ENCODE measurements around the gene SLC37A1.
A peak's percentile ranks its signal among the peaks of the same experiment; 100 is the strongest.

SLC37A1 gene

DNA sequence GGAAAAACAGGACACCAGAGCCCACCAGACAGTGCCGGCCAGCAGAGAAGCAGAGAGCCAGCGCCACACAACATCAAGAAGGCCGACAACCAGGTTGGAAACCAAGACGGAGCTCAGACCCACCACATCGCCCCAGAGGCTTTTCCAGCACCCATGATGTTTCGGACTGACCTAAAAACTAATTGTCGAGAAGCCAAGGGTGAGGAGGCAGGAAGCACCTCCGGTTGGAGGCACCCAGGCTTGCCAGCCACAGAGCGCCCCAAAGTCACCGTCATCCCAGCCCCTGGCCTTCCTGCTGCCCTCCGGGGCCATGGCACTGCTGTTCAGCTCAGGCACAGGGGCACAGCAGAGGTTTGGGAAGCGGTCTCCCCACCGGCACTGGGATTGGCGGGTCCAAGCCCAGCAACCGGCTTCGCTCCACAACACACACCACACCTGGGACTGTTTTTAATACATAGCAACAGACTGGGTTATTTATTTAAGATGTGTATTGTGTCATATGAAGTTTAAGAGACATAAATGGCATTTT lies 67.2 kb downstream of the SLC37A1 start:
- no peak for DNase-seq

GRCh38 chr21:42581336-42581992 lies 67.8 kb downstream of the SLC37A1 start:
- DNase-seq = no peak

DNA sequence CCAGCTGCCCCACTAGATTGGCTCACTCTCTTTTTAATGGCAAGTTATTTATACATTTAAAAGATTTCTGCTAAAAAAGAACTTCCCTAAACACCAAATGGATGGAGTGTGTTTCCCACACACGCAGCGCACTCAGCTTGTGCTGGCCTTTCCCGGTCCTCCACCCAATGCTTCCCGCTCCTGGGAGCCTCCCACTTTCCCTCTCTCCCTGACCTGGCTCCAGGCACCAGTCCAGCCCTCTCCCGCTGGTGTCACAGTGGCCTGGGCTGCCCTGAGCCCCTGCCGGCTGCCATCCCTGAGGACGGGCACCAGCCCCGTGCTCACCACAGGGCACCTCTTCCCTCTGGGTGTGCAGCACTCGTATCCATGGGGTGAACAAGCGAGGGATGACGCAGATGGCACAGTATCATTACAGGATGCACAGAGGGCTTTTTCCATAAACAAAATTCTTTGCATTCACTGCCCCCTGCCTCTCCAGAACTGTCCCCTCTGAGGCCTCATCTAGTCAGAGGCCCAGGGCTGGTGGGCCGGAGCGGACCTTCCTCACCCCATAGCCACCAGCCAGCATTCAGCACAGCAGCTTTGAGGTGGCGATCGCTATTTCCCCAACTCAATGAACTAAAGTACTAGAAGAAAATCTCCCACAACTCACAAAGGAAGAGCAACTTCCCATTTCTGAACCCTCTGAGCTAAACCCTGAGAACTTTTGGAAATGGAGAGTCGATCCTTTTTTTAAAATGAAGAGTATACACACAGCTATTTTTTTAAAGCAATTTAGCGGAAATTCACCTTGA lies 68.5 kb downstream of the SLC37A1 start:
- DNase-seq = no peak

GRCh38 chr21:42582787-42583476 lies 69.3 kb downstream of the SLC37A1 start:
- no peak for DNase-seq

GRCh38 chr21:42583477-42584295 lies 70.0 kb downstream of the SLC37A1 start:
- DNase-seq = no peak

- DNase-seq = no peak
Measured at GRCh38 chr21:42584296-42584641, 70.6 kb downstream of the SLC37A1 start.

- DNase-seq = no peak
Measured at GRCh38 chr21:42585881-42586280, 72.2 kb downstream of the SLC37A1 start.

DNA sequence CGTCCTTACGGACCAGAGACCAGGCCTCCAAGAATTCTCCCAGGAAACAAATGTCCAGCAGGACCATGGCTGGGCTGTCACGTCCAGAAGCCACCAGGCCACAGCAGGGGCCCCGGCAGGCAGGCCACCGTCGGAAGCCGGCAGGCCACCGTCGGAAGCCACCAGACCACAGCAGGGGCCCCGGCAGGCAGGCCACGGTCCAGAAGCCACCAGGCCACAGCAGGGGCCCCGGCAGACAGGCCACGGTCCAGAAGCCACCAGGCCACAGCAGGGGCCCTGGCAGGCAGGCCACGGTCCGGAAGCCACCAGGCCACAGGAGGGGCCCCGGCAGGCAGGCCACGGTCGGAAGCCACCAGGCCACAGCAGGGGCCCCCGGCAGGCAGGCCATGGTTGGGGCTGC lies 72.8 kb downstream of the SLC37A1 start:
- DNase-seq = no peak

DNA sequence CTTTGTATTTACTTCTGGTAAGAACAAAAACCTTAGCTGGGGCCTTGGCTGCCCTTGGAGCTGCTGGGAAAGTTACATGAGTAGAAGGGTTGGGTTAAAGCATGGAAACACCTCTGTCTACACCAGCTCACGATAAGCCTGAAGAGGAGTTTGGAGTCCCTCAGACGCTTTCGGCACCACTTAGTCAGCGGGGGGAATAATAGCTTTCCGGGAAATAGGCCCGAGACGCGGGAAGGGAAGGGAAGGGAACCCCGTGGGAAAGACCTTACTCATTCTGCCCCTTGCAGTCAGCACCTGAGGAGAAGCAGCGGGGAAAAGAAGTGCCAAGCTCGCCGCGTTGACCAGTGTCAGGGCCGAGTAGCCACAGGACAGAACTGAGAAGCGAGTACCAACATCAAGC lies 73.4 kb downstream of the SLC37A1 start:
- no peak for DNase-seq

DNA sequence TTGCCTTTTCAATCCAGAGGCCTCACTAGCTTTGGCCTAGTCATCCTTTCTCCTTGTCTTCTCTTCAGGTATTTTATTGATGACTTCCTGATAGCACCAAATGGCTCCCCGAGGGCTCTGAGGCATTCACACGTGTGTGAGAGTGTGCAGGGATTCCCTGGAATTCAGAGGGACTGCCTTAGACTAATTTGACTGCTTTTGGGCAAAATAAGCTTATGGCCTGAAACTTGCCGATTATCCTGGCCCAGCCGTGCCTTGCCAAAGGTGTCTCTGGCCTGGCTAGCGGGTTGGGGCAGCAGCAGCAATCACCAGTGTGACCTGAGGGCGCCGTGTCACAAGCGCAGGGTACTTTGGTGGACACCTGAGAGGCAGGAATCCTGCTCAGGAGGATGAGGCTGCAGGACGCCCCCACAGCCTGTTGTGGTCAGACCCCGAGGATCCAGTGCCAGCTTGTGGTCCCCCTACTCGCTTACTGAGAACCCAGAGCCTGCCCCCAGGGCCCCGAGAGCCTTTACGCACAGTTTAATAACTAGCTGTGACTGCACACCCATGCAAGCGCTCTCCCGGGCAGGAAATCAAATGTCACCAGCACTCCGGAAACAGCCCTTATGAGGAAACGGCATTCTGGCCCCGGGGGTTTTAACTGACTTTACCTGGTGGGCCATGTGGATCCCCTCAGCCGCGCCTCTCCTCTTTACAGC lies 76.9 kb downstream of the SLC37A1 start:
- peak; percentile 29 for DNase-seq

GRCh38 chr21:42591170-42591869 lies 77.7 kb downstream of the SLC37A1 start:
- DNase-seq = no peak

GRCh38 chr21:42592156-42592820 lies 78.6 kb downstream of the SLC37A1 start:
- DNase-seq = no peak

GRCh38 chr21:42593007-42593814 lies 79.6 kb downstream of the SLC37A1 start:
- peak; percentile 66 for DNase-seq

- no peak for DNase-seq
Measured at GRCh38 chr21:42594616-42595282, 81.1 kb downstream of the SLC37A1 start.

GRCh38 chr21:42595283-42596187 lies 81.9 kb downstream of the SLC37A1 start:
- DNase-seq = no peak

GRCh38 chr21:42596657-42597056 lies 83.0 kb downstream of the SLC37A1 start:
- no peak for DNase-seq

- no peak for DNase-seq
Measured at GRCh38 chr21:42597487-42598158, 84.0 kb downstream of the SLC37A1 start.
